ENCODE results near the gene SZT2.
"Not testable (repeated sequence)": the region's sequence is repeated elsewhere in the genome, so short reads cannot be mapped to it uniquely, and the experiment has no call there.

SZT2 gene

GRCh38 chr1:43388613-43389012 is 1.1 kb upstream of the SZT2 start:
- DNase-seq (ENCODE audit: low read depth), result no peak

GRCh38 chr1:43392702-43393101 is 3.0 kb downstream of the SZT2 start:
- no peak for DNase-seq (ENCODE audit: low read depth)

DNA sequence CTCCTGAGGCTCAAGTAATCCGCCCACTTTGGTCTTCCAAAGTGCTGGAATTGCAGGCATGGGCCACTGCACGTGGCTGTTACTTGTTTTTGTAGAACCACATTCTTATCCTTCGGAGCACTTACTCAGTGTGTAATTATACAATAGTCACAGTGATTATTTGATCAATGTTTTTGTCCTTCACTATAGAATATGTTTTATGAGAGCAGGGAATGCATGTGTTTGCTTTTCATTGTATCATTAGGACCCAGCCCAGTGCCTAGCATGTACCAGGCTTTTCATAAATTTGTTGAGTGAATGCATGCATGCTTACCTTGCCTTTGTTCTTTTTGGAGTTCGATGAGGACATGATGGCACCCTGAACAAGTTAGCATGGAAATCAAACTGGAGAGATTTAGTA is 5.8 kb downstream of the SZT2 start:
- no peak for DNase-seq (ENCODE audit: low read depth)

DNA sequence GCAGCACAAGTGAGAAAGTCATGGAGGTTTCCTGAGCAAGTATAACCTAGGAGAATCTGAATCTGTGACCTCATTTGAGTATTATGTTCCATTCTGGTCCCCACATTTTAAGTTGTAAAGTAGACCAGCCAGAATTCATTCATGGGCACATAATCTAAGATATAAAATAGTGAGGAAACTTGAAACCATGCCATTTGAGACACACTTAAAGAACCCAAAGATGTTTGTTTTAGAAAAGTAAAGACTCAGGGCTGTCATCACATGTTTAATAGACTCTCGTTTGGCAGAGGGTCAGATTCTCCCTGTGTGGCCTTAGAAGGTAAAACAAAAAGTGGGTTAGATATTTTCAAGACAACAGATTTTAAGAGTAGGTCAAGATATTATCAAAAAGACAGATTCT is 6.4 kb downstream of the SZT2 start:
- DNase-seq (ENCODE audit: low read depth), result no peak

GRCh38 chr1:43398227-43398626 is 8.5 kb downstream of the SZT2 start:
- DNase-seq (ENCODE audit: low read depth), result no peak

DNA sequence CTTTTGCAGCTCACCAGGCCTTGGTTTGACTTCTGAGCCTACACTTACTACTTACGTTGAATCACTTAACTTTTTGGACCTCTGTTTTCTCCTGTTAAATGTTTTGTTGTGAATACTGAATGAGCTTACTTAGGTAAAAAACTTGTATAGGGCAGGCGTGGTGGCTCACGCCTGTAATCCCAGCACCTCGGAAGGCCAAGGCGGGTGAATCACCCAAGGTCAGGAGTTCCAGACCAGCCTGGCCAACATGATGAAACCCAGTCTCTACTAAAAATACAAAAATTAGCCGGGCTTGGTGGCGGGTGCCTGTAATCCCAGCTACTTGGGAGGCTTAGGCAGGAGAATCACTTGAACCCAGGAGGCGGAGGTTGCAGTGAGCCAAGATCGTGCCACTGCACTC is 10.7 kb downstream of the SZT2 start:
- DNase-seq (ENCODE audit: low read depth), result not testable (repeated sequence)

GRCh38 chr1:43402089-43402865 is 12.6 kb downstream of the SZT2 start:
- no peak for DNase-seq (ENCODE audit: low read depth)

DNA sequence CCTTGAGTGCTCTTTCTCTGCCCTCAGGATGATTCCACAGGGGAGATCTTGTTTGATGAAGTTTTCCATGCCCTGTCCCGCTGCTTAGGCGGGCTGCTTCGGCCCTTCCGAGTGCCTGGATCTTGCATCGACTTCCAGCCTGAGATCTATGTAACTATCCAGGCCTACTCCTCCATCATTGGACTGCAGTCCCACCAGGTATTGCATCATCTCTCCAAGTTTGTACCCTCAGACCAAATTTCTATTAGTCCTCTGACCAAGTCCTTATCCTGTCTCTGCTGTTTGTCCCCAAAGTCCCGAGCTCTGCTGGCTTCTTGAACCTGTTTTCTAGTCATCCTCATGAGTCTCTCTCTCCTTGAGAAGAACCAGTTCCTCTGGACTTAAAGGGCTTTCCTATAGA is 14.7 kb downstream of the SZT2 start:
- no peak for DNase-seq (ENCODE audit: low read depth)

GRCh38 chr1:43405219-43405875 is 15.6 kb downstream of the SZT2 start:
- DNase-seq (ENCODE audit: low read depth), result no peak

DNA sequence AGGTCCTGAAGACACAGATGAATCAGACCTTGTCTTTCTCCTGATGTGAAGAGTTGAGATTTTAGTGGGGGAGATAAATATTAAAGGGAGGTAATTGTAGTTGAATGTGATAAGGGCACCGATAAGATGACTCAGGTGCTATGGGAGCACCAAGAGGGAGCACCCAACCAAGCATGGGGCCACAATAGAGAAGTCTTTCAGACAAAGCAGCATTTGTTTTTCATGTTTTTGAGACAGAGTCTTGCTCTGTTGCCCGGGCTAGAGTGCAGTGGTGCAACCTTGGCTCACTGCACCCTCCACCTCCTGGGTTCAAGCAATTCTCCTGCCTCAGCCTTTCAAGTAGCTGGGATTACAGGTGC is 16.2 kb downstream of the SZT2 start:
- no peak for DNase-seq (ENCODE audit: low read depth)

DNA sequence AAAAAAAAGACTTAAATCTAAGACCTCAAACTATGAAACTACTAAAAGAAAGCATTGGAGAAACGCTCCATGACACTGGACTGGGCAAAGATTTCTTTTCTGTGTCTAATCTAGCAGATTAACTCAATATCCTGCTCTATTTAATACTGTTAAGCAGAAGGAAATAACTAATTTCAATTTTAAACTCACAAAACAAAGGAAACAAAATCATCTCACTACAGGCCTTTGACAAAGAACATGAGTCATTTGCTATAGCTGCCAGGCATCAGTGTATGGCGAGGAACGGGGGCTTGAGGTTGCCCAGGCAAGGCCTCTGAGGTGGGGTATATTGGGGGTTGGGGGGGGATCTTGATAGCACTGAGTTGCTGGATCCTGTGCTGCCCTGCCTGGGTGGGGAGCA is 20.9 kb downstream of the SZT2 start:
- no peak for DNase-seq (ENCODE audit: low read depth)

DNA sequence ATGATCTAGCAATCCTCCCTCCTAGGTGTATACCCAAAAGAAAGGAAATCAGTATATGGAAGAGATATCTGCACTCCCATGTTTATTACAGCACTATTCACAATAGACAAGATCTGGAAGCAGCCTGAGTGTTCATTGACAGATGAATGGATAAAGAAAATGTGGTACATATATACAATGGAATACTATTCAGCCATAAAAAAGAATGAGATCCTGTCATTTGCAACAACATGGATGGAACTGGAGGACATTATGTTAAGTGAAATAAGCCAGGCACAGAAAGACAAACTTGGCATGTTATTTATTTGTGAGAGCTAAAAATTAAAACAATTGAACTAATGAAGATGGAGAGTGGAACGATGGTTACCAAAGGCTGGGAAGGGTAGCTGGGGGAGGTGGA is 23.7 kb downstream of the SZT2 start:
- DNase-seq (ENCODE audit: low read depth), result not testable (repeated sequence)

DNA sequence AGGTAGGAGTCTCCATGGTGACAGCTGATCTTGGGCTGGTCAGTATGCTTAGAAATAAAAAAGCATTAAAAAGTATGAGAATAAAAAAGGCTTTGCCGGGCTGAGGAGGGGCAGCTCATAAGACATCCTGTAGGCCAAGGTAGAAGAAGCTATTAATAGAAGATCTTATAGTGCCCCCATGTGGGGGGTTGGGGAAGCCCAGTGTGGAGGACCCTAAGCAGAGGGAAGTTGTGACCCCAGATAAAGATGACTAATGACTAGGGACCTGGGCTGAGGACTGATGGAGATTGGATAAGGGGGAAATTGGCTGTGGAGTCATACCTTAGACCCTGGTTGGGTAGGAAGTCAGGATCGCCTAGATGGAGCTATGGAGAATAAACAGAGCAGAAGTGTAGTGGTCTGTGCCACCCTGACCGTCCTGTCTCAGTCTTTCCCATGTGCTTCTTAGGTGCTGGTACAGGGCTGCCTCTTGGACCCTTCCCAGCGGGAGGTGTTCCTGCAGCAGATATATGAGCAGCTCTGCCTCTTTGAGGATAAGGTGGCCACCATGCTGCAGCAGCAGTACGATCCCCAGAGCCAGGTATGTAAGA is 25.0 kb downstream of the SZT2 start:
- peak; percentile 13 for DNase-seq (ENCODE audit: low read depth)

DNA sequence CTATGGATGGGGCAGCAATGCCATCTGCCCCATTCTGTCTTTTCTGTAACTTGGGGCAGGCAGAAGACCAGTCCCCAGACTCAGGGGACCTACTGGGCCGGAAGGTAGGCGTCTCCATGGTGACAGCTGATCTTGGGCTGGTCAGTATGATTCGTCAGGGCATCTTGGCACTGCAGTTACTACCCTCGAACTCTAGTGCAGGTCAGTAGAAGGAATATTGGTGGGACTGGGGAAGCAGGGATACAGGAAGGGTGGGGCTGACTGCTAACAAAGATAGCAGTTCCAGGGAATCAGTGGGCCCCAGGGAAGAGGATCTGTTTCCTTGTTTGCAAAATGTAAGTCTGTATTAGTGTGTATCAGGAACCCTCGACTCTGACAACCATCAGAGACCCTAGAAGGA is 26.2 kb downstream of the SZT2 start:
- no peak for DNase-seq (ENCODE audit: low read depth)

DNA sequence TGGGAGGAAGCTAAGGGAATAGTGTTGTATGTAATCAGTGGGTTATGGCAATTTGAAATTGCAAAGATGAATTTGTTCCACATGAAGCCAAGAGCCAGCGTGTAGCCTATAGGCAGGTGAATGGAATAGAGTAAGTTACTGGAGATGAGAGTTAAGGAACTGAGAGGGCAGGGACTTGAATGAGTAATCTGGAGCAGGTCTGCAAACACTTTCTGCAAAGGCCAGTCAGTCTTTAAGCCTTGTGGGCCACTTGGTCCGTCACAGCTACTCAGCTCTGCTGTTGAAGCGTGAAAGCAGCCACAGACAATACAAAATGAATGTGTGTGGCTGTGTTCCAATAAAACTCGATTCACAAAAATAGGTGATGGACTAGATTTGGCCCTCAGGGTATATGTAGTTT is 29.2 kb downstream of the SZT2 start:
- DNase-seq (ENCODE audit: low read depth), result no peak

GRCh38 chr1:43419627-43420425 is 30.1 kb downstream of the SZT2 start:
- DNase-seq (ENCODE audit: low read depth), result no peak

GRCh38 chr1:43420874-43421273 is 31.2 kb downstream of the SZT2 start:
- no peak for DNase-seq (ENCODE audit: low read depth)

DNA sequence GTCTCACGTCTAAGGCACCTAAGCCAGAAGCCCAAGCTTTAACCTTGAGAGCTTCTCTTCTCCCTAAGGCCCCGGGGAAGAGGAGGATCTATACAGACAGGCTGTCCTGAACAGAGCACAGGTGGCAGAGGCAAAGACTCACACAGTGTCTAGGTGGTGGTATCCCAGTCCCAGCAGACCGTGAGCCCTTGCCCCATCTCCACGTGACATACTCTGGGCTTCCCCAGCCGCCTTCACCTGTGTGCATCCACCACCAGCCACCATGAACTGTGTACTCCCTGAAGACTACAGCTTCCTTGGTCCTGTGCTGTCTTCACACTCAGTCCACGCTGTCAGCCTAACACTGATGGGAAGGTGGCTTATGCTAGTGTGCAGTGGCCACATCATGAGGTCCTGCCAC is 31.7 kb downstream of the SZT2 start:
- no peak for DNase-seq (ENCODE audit: low read depth)

DNA sequence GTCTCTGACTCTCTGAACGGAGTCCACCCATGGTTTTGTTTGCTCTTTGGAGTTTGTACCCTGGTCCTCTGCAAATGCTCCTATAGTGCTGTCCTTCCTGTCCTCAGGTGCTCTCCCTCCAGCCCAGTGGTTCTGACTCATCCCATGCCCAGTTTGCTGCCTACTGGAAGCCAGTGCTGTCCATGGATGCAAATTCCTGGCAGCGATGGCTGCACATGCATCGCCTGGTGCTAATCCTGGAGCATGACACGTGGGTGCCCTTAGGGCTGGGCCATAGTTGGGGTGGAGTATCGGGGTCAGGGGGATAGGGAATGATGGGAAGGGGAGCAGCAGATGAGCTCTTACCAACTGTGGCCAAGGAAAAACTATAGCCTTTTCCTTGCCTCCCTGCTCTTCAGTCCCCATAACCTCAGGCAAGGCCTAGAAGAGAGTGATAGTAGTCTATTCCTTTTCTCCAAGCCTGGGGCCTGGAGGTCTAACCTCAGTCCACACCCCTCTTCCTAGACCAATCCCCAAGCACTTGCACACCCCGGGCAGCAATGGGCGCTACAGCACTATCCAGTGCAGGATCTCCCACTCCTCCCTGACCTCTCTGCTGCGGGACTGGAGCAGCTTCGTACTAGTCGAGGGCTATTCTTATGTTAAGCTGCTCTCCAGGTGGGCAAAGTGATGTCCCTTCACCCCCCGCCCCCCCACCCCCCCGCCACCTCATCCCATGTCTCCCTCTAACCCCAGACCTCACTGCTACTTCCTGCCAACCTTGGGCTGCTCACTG is 32.5 kb downstream of the SZT2 start:
- DNase-seq (ENCODE audit: low read depth), result no peak

DNA sequence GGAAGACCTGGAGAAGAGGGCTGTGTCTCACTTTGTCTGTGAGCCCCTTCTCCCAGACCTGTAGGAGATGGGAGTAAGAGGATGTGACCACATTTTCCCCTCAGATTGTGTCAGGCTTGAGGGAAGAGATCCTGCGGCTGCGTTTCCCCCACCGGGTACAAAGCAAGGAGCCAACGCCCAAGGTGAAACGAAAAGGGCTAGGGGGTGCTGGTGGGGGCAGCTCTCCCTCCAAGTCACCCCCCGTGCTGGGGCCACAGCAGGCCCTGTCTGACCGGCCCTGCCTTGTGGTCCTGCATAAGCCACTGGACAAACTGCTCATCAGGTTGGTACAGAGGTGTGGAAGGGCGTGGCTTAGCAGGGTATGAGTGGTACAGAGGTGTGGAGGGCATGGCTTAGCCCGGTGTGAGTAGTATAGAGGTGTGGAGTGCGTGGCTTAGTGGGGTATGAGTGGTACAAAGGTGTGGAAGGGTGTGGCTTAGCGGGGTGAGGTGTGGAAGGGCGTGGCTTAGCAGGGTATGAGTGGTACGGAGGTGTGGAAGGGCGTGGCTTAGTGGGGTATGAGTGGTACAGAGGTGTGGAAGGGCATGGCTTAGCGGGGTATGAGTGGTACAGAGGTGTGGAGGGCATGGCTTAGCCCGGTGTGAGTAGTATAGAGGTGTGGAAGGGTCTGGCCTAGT is 33.4 kb downstream of the SZT2 start:
- no peak for DNase-seq (ENCODE audit: low read depth)
